Measurements from ENCODE around the gene NECTIN2.

- TF ChIP-seq, protein P1, sequence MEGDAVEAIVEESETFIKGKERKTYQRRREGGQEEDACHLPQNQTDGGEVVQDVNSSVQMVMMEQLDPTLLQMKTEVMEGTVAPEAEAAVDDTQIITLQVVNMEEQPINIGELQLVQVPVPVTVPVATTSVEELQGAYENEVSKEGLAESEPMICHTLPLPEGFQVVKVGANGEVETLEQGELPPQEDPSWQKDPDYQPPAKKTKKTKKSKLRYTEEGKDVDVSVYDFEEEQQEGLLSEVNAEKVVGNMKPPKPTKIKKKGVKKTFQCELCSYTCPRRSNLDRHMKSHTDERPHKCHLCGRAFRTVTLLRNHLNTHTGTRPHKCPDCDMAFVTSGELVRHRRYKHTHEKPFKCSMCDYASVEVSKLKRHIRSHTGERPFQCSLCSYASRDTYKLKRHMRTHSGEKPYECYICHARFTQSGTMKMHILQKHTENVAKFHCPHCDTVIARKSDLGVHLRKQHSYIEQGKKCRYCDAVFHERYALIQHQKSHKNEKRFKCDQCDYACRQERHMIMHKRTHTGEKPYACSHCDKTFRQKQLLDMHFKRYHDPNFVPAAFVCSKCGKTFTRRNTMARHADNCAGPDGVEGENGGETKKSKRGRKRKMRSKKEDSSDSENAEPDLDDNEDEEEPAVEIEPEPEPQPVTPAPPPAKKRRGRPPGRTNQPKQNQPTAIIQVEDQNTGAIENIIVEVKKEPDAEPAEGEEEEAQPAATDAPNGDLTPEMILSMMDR (IDR thresholded peaks at IDR 0.05) = no peak
- TF ChIP-seq POLR2AphosphoS5 (IDR thresholded peaks at IDR 0.05; ENCODE audit: low read depth, low read length) = no peak
- TF ChIP-seq REST (IDR thresholded peaks at IDR 0.05; ENCODE audit: insufficient read depth in 1 of 2, low read depth in 2 of 2, low read length in 1 of 2) = no peak
- TF ChIP-seq SIN3A (IDR thresholded peaks at IDR 0.05; ENCODE audit: borderline replicate concordance, insufficient read depth, low read depth, low read length) = no peak
- no peak for TF ChIP-seq TCF7L2 (IDR thresholded peaks at IDR 0.05; ENCODE audit: low read depth, low read length)
Observed at GRCh38 chr19:44884566-44884965, 38.5 kb downstream of the NECTIN2 start.
